ENCODE results near the gene CMTM1.
A peak's percentile ranks its signal among the peaks of the same experiment; 100 is the strongest.

Gene CMTM1, protein sequence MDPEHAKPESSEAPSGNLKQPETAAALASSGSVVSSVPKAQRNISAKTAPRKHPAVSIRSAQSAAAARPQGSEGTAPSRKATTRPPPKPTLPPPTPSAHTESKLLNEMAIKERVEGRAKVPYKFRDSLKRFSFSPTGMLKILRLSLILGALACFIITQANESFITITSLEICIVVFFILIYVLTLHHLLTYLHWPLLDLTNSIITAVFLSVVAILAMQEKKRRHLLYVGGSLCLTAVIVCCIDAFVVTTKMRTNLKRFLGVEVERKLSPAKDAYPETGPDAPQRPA

DNA sequence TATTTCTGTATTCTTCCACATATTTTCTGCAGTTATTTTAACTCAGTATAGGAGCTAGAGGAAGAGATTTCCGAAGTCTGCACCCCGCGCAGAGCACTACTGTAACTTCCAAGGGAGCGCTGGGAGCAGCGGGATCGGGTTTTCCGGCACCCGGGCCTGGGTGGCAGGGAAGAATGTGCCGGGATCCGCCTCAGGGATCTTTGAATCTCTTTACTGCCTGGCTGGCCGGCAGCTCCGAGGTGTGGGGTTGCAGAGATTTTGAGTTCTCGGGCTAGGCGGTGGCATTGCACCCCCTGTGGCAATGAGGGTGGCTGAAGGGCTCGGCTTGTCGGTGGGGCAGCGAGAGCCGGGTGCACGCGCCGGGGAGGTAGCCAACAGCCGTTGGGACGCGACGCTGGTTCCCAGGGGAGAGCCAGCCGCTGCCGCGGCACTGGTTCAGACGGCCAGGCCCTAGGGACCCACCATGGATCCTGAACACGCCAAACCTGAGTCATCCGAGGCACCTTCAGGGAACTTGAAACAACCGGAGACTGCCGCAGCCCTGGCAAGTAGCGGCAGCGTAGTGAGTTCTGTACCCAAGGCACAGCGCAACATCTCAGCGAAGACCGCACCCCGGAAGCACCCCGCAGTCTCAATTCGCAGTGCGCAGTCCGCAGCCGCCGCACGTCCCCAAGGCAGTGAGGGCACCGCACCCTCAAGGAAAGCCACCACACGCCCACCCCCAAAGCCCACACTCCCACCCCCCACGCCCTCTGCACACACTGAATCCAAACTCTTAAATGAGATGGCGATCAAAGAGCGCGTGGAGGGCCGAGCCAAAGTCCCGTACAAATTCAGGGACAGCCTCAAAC, at the start of gene CMTM1:
CMTM1 (plus strand) TSS at position 389 of the 851 bp plus-strand sequence; CDS start at position 464, 75 bp downstream.
- DNase-seq: no peak

DNA sequence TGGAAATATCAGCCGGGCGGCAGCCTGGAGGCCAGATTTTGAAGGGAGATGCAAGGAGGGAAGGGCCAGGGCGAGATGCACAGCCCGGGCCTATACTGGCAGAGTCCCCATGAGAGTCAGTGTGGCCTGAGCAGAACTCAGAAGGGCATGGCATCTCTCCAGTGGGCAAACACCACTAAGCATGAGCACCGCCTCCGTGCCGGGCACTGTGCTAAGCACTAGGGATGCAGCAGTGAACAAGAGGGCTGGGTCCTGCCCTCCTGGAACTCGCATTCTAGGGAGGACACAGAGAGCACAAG, 49.8 kb upstream of the CMTM1 start:
- no peak for DNase-seq

DNA sequence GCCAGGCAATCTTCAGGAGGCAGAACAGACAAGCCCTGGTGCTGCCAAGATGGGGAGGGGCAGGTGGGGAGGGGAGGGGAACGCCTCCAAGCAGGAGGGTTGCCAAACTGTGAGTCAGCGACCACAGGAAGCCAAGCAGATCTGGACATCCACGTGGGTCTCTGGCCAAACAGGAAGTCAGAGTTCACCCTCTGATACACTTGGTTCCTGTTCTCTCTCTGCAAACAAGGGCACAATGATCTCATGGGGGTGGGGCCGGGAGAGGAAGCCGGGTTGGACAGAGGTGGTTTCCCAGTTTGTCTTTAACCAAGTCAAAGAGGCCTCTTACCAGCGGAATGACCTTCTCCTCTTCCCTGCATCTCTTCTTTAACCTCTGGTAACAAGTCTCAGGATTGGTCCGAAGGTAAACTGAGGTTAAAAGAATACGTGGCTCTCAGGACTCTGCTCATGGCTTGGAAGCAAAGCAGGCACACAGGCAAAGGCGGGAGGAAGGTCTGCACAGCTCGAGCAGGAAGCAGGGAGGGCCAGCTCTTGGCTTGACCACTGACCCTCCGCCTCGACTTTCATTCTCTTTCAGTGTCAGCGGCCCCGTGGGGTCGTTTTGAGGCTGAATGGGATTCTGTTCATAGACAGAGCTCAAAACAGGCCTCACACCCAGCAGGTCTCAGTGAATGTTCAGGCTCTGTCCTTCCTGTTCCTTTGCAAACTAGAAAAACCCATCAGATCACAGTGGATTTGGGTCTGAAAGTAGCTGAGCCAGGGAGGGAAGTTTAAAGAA, 49.2 kb upstream of the CMTM1 start:
- peak; percentile 95 for DNase-seq

DNA sequence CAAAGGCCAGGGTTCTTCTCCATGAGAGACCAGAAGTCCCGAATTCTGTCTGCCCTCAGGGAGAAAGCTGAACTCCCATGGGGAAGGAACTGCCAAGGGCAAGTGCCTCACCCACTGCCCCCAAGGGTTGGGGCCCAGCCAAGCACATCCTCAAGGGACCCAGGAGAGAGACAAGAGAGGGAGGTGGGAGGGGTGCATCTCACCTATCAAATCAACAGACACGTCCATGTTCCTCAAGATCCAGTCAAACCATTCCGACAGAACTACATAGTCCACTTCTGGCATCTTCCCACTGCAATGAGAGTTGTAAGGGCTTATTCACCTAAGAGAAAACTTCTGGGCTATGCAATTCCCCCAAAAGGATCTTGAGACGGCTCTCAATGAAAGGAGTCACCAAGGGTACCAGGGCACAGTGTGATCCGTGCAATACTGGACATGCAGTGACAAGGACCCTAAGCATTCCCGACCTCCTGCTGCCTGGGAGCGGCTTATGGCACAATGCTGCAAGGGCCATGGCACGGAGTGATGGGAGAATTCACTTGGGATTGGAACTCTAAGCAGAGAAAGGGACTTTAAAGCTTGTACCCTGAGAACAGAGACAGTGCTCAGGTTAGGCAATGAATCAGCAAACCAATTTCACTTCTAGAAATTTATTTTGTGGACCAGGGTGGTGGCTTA, 48.5 kb upstream of the CMTM1 start:
- DNase-seq: no peak

DNA sequence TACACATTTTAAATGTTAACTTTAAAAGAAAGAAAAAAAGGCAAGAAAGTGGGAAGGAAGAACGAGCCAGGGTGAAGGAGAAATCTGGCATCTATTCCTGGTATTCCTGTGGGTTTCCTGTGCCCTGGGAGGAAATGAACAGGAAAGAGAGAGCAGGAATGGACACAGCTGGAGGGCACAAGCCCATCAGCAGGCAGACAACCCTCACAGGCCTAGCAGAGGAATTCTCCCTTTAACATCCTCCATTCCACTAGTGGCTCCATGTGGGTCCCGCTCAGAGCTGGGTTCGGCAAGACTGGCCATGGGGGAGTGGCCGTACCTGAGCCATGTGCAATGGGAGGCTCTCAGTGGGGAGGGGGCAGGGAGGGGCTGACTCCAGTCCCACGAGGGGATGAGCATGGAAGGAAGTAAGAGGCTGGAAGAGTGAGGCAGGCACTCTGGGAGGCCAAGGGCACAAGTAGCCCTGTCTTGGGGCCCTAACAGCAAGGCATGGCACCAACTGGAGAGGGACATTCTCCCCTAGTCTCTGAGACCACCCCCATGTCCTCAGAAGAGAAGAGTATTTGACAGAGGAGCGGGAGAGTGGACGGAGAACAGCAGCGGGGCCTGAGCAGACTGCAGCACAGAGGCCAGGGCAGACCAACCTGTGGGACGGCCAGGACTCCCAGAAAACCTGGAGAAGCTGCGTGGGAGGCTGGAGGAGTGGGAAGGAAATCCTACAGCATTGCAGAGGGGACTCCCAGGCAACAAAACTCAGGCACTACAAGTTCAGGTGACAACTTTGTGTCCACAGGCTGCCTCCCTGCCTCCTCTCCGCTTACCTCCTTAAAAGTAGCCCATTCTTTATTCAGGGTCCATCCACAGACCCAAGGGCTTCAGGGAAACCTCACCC, 46.5 kb upstream of the CMTM1 start:
- DNase-seq: no peak

DNA sequence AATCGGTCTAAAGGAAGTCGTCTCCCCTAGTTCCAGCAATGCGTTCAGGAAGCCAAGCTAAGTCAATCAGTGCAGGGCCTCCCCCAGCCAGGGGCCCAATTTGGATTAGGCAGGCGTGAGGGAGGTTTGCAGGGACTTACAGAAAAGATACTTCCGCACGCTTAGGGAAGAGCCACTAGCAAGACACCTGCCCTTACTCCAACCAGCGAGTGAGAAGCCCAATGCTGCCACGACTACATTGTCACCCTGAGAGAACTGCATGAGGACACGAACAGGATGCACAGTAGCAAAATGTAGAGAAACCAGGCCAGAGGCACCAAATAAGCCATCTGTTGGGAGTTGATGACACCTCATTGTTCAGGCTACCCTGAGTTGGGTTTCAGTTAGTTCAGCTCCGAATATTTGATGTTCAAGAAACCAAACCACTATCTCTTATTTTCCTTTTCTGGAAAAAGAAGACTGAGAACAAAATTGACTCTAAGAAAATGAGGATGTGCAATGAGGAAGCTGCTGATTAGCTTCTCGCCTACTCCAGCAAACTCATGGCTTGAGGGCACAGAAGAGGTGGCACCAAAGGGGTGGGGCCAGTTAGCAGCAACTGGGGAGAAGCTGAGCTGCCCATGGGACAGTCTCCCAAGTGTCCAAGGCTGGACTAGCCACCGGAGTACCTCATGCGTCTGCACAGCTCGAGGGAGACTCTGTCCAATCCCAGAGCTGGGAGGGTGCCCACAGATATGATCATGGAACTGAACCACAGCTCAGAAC, 45.7 kb upstream of the CMTM1 start:
- DNase-seq: peak; percentile 62

DNA sequence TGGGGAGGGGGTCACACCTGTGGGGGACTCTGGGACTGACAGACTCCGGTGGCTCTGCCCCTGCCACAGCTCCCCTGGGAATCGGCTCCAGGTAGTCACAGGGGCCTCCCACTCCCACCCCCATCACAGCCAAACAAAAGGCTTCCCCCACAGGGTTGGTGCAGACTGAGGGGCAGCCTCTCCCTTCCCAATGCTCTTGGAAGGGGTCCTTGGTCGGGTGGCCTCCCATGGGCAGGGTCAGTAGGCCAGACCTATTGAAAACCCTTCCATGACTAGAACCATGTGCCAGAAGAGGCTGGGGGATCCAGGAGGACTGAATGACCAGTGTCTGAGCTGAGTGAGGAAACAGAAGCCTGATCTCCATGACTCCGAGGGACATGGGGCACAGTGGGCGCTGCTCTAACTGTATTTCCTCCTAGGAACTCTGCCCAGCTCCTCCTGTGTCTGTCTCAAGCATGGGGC, 45.0 kb upstream of the CMTM1 start:
- DNase-seq: no peak

DNA sequence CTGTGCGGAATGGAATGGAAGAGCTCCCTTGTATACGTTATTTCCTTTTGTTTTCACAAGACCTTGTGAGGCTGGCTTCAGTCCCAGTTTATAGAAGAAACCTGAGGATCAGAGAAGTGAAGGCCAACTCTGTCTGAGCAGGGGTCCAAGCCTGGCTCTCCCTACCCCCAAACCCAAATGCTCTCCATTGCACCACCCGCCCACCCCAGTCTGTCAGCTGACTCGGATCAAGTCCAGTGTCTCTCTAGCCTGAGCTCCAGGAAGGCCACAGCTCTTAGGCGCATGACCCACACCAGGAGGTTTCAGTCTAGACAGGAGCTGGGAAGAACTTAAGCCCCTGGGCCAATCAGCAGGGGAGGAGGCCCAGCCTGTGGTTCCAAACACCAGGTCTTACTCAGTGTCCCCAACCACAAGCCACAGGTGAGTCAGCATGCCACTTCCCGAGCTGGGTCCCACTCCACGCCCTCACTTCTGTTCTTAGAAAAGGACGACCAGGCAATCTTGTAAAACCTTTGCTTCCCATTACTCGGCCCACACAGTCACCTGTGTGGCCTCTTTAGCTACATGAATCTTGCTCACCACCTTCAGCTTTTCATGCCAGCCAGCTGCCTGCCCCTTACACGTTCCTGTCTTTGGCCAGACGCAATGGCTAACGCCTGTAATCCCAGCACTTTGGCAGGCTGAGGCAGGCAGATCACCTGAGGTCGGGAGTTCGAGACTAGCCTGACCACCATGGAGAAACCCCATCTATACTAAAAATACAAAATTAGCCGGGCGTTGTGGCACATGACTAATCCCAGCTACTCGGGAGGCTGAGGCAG, 44.1 kb upstream of the CMTM1 start:
- DNase-seq: peak; percentile 84

DNA sequence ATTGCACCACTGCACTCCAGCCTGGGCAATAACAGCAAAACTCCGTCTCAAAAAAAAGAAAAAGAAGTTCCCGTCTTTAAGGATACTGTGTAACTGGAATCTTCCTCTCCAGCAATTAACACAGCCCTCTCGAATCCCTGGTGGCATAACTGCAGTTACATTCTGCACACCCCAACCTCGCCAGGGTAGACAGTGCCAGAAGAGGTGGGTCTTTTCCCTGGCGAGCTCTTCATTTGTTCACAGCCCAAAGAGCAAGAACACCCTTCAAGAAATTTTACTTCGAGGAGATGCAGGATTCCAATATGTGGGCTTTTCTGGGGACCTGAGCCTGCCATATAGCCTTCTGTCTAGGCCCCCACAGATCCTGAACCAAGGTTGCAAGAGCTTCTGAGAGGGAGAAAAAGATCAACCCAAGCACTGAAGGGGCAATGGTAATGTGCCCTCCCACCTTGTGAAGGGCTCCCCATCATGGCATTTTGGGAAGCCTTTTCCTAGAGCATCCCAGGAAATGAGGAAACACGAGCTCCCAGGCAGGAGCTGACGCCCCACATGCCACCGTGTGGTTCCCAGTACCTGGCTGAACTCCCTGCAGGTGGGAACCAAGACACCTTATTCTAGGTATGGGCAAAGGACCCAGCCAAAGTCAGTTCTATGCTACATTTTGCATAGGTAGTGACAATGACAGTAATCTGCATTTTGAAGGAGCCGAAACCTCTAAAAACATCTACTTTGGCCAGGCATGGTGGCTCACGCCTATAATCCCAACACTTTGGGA, 43.2 kb upstream of the CMTM1 start:
- no peak for DNase-seq

DNA sequence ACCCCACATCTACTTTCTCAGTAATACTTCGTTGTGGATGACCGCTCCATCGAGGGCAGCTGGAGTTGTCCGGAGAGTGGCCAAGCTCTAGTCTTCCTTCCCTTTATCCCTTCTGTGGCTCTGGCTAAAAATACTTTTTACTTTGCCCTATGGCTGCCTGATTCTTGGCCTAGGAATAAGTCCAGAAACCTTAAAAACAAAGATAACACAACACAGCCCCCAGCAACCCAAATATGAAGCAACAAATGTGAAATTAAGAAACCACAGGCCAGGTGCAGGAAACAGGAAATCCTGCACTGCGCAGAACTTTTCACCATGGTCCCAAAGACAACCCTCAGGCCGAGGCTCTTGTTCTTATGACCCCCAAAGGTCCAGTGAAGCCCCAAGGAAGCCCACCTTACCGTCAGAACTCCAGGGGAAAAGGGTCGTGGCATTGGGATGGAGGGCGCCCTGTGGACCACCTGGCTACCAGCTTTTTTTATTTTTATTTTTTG, 42.3 kb upstream of the CMTM1 start:
- peak; percentile 63 for DNase-seq

DNA sequence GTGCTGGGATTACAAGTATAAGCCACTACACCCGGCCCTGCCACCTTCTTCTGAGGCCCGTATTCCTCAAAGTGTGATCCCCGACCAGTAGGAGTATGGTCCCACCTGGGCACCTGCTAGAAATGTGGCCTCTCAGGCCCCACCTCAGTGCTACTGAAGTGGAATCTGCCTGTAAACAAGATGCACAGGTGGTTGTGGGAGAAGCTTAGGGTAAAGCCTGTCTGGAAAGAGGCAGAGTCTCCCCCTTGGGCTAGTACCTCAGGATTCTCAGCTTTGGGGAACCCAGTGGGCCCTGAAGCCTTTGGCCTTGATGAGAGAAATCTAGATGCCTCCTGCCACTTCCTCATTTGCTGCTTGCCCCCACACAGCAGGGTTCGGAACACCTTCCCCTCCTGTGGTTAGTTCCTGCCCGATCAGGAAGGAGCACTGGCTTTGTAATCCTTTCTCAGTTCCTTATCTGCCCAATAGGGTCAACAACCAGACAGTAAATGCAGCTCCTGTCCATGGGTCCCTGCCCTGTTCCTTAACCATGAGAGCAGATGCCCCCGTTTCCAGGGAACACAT, 41.6 kb upstream of the CMTM1 start:
- DNase-seq: peak; percentile 86

DNA sequence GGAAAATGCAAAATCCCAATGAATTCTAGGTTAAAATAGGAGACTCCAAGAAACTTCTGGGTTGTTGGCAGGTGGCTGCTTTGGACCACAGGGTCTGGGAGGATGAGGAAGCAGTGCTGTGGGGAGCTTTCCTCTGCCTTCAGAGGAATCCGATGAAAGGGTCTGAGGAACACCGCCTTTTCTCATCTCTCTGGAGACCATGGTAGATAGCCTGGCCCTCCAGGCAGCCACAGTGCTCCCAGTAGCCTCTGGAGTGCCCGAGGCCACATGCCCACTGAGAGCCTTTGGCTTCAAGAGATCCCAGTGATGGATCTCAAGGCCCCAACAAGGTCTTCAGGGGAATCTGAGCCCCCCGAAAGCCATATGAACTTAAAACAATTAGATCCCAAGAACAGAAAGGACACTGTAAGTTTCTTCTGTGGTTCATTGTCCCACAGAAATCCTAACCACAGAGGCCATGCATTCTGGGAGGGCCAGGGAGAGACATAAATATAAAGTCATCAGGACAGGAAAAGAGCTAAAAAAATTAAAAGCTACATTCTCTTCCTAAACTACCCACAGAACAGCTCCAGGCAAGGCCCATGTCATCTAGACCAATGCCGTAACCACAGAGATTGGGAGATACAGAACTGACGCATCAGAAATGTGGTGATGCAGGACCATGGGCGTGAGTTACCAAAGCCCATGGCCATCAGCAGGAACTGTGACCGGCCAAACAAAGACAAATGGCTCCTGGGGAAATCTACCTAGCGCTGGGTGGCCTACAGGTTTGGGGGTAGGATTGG, 40.7 kb upstream of the CMTM1 start:
- peak; percentile 66 for DNase-seq

DNA sequence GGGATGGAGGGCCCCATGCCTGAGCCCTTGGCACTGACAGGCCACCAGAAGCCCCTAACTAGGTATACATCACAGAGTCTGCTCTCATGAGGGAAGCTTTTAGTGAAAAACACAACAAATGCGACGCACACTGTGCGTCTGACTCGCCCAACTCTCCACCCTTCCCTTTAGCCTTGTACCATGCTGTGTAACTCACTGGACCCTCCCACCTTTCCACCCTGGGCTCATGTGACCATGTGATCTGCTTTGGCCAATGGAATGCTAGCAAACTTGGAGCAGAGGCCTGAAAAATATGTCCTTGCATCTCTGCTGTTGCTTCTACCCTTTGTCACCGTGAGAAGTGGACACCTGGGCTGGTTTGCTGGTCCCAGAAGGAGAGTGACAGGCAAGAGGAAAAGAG, 37.9 kb upstream of the CMTM1 start:
- DNase-seq: no peak

DNA sequence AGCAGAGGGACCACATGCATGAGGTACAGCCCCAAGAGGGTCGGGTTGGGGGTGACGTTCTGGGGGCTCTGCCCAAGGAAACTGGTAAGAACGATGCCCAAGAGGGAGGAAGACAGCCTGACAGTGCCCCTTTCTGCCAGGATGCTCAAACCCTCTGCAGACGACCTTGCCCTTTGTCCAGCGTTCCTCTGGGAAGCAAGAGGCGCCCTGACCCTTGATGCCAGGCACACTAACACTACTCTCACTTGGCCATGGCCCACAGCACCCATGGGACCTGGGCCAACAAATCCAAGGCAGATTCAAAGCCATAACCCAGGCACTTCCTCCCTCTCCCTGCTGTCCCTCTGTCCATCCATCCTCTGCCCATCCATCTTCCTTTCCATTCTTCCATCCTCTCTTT, 36.8 kb upstream of the CMTM1 start:
- no peak for DNase-seq

DNA sequence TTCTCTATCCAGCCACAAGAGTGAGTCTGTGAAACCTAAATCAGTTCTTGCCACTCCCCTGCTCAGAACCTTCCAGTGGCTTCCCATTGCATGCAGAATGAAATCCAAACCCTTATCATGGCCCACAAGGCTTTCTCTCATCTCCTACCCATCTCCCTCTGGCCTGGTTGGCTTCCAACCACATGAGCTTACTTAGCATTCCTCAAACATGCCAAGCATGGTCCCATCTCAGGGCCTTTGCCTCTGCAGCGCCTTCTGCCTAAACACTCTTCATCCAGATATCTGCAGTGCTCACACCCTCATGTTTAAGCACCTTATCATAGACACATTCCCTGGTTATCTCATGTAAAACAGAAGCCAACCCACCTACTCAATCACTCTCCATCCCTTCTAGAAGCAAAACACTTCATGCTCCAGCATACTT, 31.9 kb upstream of the CMTM1 start:
- no peak for DNase-seq

DNA sequence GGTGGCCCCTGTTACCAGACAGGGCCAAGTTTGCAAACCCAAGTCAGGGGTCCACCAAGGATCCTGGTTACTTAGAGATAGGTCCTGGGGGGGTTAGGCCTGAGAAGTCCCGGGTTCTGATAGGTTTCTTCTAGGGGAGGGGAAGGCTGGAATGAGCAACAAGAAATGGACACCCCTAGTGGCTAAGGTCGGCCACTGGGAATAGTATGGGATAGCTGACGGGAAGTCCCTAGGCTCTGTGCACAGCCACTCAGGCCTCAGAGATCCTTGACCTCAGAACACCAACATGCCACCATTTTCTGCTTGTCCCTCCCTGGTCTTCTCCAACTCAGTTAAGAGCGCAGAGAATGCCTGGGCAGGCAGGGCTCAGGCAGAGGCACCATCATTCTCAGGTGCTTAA, 29.7 kb upstream of the CMTM1 start:
- no peak for DNase-seq

DNA sequence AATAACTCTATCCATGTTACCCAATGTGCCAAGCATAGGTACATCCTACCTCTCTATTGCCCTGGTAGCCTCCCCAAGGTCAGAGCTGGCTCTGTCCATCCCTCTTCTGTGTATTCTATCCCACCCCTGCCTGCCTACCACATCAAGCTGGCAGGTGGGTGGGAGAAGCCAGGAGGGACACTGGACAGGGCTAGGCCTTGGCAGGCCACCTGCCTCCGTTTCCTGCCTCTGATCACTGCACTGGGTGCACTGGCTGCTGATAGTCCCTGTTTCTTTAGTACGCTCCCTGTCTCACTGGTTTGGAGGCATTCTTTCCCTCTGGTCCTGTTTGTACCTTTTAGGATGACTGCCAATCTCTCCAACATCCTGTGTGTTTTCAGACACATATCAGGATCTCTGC, 29.0 kb upstream of the CMTM1 start:
- DNase-seq: no peak

DNA sequence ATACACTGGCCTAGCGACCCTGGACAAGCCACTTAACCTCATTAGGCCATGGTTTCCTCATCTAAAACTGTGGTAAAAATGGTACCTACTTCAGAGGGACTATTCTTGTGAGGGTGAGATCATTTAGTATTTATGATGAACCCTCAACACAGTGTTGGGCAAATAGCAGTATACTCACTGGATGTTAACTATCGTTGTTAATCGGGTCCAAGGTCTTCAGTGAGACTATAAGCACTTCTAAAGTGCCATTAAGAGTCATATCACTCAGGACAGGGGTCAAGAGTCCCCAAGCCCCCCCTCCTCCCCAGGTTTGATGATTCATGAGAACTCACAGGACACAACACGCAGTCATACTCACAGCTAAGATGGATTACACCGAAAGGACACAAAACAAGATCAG, 27.3 kb upstream of the CMTM1 start:
- DNase-seq: no peak

Measured in CD4-positive, alpha-beta T cell treated with Interleukin-15 for 1 hour (primary cell).